SK-N-SH treated with all-trans-retinoic acid at 6 μM for 48 hours (cell line): ENCODE data around the gene DYRK3.

ENCODE experiments used
- CREB5 ChIP-seq: fragments of 250-450 bp; sonication (Bioruptor Pico); IDR thresholded peaks from 2 replicates; pipeline ENCODE4 v1.5.1; 2020; ENCODE audit warnings: low read depth, mild to moderate bottlenecking, moderate library complexity
- CSDC2 ChIP-seq: fragments of 250-450 bp; sonication (Bioruptor Pico); IDR thresholded peaks from 2 replicates; pipeline ENCODE4 v1.5.0; 2020; ENCODE audit warnings: mild to moderate bottlenecking, moderate library complexity
- RARB ChIP-seq: fragments of 250-450 bp; sonication (Bioruptor Pico); IDR thresholded peaks from 2 replicates; pipeline ENCODE4 v1.8.0; 2021; ENCODE audit warnings: mild to moderate bottlenecking, moderate library complexity
- ZNF565 ChIP-seq: fragments of 450-650 bp; formaldehyde crosslinking; conservative IDR thresholded peaks from 2 replicates; pipeline ENCODE4 v1.5.0; 2020; ENCODE audit warnings: low read depth, mild to moderate bottlenecking, moderate library complexity
- ZNF70 ChIP-seq: fragments of 450-650 bp; formaldehyde crosslinking; IDR thresholded peaks from 2 replicates; pipeline ENCODE4 v1.5.0; 2020; ENCODE audit warnings: mild to moderate bottlenecking, moderate library complexity

DNA sequence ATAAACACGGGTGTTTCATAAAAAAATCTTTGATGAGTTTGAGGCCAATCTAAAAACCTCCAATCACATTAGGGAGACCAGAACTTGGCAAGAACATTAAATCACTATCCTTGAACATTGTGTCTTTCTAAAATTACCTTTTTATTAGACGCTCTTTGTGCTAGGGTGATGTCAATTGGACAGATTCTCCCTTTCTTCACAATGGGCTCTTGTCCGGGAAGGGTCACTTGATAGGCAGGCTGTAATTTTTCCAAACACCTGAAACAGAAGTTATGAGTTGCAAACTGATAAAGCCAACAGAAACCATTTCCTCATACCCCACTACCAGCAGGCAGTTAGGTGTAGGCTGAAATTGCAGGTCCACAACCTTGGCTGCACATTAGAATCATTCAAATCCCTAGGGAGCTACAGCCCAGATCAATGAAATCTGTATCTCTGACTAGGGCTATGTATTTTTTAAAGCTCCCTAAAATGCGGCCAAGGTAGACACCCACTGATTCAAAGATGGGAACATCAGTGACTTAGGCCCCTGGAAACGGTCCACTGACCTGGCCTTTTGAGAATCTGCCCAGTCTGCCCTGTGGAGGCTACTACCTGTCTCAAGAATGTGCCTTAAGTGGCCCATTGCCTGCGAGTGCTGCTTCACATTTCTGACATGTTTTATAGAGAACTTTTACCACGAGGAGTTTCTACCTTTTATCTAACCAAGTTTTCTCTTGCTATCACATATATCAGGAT lies 39.6 kb upstream of the DYRK3 start:
- TF ChIP-seq RARB (CRISPR knock-in tag) (no peak), ZNF565 (CRISPR knock-in tag) (no peak), CSDC2 (CRISPR knock-in tag) (no peak), ZNF70 (CRISPR knock-in tag) (no peak), CREB5 (no peak)
